ENCODE data around the gene GPC1.

The GPC1 gene

DNA sequence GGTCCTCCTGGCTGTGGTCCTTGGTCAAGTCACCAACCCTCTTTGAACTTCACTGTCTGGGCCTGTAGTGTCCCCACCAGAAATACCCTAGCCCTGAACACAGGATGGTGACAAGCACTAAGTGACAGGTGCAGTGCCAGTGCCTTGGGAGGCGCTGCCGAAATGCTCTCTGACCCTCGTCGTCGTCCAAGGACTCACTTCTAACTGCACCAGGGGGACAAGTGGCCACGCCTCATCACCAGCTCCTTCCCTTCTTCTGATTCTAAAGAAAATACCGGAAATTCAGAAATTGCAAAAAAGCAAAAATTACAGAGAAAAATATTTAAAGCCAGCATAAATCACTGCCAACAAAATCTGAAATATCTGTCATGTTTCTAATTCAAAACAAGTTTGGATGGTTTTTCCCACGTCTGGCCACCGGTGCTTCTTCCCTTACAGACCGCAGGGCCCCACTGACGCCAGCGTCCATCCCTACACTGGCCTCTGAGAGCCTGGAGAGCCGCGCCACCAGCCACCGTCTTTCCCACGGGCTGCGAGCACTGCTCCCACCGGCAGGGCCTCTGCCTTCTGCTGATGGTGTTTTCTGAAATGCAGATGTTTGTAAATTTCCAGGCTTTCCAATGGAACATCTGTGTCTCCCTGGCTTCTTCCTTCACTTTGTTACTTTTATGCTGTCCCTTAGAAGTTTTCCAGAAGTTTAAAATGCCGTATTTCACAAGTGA is 37.4 kb upstream of the GPC1 start:
- no peak for DNase-seq

GRCh38 chr2:240398661-240399267 is 36.7 kb upstream of the GPC1 start:
- no peak for DNase-seq

DNA sequence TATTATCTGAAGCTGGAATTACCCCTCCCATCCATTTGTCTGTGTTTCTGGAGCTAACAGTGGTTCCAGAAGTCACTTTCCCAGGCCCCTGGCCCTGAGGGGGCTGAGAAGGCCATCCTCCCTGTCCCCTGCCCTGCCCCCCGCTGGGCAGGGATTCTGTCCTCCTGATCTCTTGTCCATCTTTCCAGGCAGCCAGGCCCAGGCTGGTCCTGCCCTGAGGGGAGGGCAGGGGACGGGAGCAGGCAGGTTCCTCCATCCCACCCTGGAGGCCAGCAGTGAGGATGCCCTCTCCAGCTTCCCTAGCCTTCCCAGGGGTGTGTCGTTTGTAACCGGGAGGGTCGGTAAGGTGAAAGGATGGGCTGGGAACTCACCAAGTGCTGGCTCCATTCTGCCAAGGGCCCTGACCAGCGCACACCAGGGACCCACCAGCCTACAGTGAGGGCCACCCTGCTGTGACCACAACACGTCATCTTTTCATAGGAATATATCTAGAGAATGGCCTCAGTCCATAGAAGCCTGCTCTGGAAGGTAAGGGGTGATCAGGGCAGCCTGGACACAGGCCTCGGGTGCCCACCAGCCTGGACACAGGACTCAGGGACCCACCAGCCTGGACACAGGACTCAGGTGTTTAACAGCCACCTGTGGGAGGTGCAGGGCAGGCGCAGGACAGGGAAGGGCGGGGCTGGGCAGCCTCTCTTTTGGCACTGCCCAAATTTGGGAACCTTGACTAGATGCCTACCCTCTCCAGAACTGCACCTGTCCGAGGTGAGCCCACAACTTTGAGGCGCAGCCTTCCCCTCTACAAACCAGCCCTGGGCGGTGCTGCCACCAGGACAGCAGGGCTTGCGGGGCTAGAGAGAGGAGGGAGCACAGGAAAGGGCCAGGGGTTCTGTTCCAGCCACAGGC is 35.8 kb upstream of the GPC1 start:
- no peak for DNase-seq

DNA sequence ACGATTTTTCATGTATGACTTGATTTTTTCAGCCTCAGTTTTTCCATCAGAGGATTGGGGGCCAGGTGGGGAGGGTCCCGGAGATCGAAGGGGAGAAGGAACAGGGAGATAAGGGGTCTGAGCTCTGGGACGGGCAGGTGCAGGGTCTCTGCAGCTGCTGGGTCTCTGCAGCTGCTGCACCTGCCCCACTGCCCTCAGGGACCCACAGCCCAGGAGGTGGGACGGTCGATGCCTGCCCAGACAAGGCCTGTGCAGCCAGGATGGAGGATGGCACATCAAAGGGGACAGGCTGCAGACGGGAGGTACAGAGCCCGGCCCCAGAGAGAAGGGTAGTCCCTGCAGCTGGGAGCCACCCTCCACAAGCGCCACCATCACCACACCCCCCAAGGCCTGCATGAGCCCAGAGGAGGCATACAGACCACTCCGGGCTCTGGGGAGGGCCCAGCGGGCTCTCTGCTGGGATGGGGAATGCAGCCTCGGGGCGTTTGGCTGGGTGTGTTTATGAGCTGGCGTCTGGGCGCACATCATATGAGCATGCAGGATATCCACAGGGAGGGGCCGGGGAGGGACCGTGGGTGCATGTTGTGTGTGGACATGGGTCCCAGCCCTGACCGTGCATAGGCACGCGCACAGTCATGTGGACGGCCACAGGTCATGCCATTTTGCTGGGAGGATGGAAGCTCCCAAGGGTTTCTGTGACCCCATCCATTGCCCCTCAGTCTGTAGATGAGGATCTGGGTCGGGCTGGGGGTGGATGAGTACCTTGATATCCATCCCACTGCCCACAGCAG is 34.9 kb upstream of the GPC1 start:
- no peak for DNase-seq

GRCh38 chr2:240401308-240401707 is 34.2 kb upstream of the GPC1 start:
- DNase-seq = no peak

GRCh38 chr2:240401781-240402551 is 33.5 kb upstream of the GPC1 start:
- DNase-seq = no peak

GRCh38 chr2:240402566-240403272 is 32.7 kb upstream of the GPC1 start:
- DNase-seq = no peak

GRCh38 chr2:240403396-240404104 is 31.9 kb upstream of the GPC1 start:
- no peak for DNase-seq

DNA sequence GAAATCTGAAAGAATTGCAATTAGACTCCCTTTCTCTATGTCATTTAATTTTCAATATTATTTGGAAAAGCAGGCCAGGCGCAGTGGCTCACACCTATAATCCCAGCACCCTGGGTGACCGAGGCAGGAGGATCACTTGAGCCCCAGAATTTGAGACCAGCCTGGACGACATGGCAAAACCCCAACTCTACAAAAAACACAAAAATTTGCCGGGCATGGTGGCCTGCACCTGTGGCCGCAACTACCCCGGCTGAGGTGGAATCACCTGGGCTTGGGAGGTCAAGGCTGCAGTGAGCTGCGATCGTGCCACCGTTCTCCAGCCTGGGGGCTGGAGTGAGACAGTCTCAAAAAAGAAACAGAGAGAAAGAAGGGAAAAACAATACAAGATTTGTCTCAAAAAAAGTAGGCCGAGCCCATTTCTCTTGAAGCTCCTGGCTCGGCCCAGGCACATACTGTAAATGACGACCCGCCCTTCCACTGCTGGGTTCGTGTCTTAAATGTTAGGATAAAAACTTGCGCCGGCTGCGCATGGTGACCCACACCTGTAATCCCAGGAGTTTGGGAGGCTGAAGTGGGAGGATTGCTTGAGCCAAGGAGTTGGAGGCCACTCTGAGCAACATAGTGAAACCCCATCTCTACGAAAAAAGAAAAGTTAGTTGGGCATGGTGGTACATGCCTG is 31.1 kb upstream of the GPC1 start:
- DNase-seq = no peak

GRCh38 chr2:240405133-240405532 is 30.3 kb upstream of the GPC1 start:
- no peak for DNase-seq

DNA sequence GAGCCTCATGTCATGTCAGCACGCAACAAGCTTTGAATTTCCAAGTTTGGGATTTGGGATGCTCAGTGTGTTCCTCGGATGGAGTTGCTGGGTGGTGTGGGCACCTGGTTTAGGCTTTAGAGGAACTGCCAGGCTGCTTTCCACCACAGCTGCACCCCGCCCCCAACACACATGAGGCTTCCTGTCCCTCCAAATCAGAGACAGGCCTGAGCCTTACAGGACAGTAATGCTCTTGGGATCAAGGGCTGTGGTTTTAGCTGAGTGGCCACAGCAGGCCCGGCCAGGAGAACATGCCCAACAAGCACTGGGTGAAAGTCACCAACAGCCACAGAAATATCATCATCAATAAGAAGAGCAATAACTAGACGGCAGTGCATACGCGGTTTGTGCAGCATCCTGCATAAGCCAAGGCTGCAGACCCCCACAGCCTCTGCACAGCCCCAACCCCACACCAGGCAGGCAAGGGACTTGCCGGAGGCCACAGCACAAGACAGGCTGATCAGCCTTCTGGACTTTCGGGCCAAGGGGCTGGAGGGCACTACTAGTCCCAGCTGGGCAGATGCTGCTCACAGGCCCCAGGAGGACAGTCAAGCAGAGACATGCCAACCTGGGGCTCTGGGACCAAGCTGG is 29.7 kb upstream of the GPC1 start:
- no peak for DNase-seq

DNA sequence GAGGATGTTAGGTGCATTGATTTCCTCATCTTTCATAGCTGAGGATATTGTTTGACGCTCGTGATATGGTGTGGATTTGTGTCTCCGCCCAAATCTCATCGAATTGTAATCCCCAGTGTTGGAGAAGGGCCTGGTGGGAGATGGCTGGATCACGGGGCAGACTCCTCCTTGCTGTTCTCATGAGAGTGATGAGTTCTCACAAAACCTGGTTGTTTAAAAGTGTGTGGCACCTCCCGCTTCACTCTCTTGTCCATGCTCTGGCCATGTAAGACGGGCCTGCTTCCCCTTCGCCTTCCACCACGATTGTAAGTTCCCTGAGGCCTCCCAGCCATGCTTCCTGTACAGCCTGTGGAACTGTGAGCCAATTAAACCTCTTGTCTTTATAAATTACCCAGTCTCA is 28.4 kb upstream of the GPC1 start:
- no peak for DNase-seq

DNA sequence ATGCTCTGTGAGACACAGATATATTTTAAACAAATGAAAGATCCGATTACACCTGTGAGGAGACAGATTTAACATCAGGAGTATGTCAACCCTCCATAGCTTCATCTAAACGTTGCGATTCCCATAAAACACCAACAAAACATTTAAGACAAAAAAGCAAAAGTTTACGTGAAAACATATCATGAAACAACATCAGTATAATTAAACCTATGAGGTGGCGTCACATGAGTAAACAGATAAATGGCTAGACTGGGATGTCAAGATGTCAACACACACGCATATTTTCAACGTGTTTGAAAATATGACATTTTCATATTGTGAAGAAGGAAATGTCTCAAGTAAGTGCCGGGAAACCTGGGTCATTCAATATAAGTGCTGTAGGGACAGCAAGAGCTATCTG is 25.5 kb upstream of the GPC1 start:
- DNase-seq = no peak

GRCh38 chr2:240410808-240411207 is 24.7 kb upstream of the GPC1 start:
- DNase-seq = no peak

DNA sequence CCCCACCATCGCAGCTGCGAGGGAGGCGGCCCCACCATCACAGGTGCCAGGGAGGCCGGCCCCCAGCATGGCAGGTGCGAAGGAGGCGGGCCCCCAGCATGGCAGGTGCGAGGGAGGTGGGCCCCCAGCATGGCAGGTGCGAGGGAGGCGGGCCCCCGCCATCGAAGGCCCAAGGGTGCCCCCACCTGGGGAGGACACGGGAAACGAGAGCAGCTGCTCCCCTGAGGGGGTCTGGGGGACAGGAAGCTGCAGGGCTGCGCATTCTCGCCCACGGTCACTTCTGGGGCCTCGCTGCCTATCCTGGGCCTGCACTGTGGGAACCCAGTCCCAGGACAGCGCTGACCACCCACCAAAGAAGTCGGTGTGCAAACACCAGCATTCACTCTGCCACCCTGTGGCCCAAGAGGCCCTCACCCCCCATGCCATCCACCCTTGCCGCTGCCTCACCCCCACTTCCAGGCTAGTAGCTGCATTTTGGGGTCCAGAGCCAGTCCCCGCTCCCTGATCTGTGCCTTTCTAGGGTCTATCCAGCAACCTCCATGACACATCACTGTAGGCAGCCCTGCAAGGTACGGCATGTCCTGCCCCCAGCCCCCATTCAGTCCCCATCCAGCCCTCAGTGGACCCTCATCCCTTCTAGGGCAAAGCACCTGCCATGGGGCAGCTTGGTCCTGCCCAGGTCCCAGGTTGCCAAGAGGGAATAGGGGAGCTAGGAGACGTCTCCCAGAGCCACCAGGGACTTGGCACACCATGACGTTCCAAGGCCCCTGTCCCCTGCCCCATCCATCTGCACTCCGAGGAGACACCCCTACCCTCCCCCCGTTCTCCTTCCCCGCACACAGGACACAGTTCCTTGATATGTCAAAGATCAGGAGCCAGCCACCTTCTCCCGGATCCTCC is 24.0 kb upstream of the GPC1 start:
- no peak for DNase-seq

DNA sequence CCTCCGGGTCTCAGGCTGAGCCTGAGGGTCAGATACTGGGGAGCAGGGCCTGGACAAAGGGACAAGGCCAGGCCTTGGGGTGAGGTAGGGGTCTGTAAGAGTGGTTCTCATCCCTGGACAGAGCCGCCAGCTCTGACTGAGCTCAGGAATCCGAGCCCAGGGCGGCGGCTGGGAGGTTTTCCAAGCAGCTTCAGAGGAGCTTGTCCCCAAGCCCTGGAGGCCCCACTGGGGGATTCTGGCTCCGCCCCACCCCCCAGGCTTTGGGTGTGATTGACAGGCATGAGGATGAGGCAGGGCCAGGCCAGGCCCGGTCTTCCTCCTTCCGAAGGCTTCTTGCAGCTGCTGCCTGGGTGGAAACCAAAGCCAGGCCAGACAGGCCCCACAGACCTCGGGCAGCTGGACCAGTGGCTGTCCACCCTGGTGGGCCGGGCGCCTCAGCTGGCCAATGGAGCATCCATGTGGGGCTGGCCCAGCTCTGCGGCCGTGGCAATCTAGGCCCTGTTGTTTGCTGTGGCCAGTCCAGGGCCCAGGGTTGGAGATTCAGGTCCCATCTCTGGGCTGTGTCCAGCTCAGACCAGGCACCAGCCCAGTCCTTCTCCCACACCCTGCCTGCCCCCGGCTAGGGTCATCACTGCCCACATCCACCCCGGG is 23.1 kb upstream of the GPC1 start:
- no peak for DNase-seq

- DNase-seq = no peak
These were observed 22.3 kb upstream of the GPC1 start for GRCh38 chr2:240412975-240413812.

Measured in activated CD4-positive, CD25-positive, alpha-beta regulatory T cell (primary cell).